GM13977 (cell line): ENCODE results near the gene NUTM2D.
"Not testable (repeated sequence)": the region's sequence is repeated elsewhere in the genome, so short reads cannot be mapped to it uniquely, and the experiment has no call there.

Experiments
- DNase-seq: peaks from one replicate; pipeline ENCODE4 v3.0.0; 2012; ENCODE audit warnings: low spot score
- in situ Hi-C: fragments of 300-500 bp; cut with MboI; formaldehyde crosslinking; loops from one replicate; pipeline ENCODE4 v1.12.0; 2022; ENCODE audit warnings: low sequenced_read_pairs, low pct_unique_long_range_greater_than_20kb, mixed read lengths, inconsistent platforms; ENCODE audit not compliant: unreplicated experiment

Gene NUTM2D

GRCh38 chr10:87413921-87414320 lies 56.4 kb downstream of the NUTM2D start:
- in situ Hi-C loops, DNase-seq: not testable (repeated sequence)
